Cerebellar cortex (tissue), 1 donor: ENCODE measurements around the gene PHYKPL.
"Not testable (repeated sequence)": the region's sequence is repeated elsewhere in the genome, so short reads cannot be mapped to it uniquely, and the experiment has no call there.

Experiments
- DNase-seq: peaks from one replicate; pipeline ENCODE4 v3.0.0-alpha.2; 2015; ENCODE audit warnings: low spot score

PHYKPL gene

DNA sequence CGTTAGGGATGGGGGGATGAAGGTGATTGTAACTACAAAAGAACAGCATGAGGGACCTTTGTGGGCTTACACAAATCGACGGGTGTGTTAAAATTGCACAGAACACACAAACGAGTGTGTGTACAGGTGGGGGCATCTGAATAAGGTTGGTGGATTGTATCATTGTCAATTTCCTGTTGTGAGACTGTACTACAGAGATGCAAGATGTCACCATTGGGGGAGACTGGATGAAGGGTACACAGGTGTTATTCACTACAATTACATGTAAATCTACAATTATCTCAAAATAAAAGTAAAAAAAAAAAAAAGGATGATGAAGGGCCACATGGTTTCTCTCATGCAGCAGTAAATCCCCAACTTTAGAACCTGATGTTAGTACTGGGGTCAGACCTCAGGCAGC lies 31.4 kb upstream of the PHYKPL start:
- no peak for DNase-seq

DNA sequence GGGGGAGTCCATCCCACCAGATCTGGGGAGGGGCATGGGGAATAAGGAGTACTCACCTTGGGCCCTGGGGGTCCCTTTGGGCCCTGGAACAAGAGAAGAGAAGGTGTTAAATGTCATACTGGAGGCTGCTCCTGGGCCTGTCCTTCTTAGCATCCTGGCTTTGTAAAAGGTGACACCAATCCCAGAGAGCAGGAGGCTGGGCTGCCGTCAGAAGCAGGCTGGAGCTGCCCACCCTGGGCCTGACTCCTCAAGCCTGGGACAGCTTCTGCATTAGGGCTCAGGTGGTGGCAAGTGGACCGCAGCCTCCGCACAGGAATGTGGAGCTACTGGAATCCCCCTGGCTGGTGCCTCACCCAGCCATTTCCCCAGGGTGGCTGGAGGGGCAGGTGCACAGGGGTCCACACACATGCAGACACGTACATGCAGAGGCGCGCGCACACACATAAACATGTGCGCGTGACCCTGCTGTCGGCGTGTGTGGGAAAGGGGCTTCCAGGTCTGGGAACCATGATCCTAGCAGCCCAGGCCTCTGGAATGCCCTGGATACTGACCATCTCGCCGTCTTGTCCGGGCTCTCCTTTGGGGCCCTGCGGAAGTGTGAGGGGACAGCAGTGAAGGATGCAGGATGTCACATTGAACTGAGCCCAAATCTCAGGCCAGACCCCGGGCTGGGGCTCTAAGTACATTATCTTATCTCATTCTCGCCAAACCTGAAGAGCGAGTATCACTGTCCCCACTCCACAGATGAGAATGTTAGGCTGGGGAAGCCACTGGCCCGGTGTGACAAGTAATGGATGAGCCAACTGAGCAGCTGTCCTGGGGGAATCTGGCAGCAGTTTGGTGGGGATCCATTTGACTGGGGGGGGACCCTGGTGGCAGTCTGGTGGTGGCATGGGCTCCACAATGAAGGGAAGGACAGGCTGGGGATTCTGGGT lies 29.3 kb upstream of the PHYKPL start:
- DNase-seq = no peak

DNA sequence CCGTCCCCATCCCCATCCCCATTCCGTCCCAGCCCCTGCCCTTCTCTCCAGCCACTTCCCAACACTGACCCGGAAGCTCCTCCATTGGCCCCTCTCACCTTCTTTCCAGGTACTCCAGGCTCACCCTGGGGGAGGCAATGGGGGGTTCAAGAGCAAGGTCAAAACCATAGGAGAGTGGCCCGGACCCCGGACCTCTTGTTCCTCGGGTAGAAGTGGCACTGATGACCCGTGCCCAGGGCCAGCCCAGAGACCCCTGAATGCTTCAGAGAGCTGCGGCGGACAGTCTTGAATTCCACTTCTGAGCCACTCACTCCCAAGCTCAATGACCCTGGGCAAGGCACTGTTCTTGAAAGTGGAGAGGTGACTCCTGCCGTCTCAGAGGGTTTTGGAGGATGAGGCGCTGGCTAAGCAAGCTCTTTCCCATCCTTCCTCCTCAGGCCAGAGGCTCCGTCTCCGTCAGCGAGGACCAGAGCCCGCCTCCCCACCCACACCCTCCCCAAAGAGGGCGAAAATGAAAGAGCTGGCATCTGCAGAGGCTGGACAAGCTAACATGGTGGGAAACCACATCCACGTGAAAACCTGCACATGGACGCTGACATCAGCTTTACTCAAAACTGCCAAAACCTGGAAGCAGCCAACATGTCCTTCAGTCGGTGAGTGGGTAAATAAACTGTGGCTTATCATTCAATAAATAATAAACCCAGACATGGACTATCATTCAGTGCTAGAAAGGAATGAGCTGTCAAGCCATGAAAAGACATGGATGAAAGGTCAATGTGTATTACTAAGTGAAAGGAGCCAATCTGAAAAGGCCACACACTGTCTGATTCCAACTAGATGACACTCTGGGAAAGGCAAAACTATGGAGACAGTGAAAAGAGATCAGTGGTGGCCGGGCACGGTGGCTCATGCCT lies 27.3 kb upstream of the PHYKPL start:
- no peak for DNase-seq

DNA sequence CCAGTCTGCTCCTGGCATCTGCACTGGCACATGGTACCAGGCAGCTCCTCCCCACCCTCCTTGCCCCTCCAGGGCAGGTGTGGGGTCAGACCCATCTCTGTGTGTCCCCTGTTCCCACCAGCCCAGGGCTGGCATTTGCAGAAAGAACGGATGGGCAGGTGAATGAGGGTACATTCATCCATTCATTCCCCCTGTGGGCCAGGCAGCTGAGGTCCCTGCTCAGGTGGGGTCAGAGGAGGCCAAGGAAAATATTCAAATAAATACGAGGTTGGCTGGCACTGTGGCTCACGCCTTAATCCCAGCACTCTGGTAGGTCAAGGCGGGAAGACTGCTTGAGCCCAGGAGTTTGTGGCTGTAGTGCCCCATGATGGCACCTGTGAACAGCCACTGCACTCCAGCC lies 25.0 kb upstream of the PHYKPL start:
- DNase-seq = no peak

DNA sequence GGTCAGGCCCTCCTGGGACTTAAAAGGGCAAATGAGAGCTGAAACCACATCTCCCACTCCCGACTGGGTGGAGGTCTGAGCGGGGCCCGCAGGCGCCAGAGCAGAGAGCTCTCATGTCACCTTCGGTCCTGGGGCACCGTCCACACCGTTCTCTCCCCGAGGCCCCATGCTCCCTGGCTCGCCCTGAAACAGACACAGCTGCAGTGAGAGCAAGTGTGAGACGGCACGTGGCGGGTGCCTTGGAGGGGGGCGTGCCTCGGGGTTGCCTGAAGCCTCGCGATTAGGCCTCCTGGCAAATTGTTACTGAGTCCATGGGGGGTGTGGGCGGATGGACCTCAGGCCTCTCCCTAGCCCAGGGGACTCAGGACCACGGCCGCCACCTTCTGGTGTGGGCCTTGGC lies 24.1 kb upstream of the PHYKPL start:
- no peak for DNase-seq

DNA sequence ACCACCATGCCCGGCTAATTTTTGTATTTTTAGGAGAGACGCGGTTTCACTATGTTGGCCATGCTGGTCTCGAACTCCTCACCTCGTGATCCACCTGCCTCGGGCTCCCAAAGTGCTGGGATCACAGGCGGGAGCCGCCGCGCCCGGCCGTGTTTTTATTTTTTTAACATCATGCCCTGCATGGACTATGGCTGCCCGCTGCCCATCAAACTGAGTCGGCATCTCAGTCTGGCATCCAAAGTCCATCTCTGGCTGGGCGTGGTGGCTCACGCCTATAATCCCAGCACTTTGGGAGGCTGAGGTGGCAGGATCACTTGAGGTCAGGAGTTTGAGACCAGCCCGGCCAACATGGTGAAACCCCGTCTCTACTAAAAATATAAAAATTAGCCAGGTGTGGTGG lies 21.0 kb upstream of the PHYKPL start:
- not testable (repeated sequence) for DNase-seq

DNA sequence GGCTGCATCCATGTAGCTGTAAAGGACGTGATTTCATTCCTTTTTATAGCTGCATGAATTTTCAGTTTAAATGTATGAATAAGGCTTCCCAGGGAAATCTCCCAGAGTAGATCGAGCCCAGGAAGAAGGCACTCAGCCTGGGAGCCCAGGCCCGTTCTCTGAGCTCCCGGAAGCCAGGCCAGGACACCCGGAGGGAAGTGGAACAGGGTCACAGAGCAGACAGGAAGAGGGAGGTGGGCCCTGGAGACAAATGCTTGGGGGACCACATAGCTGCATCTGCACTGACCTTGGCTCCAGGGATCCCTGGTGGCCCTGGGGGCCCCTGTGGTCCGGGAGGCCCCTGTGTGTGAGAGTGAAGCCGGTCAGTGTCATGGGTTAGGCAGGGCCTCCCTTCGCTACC lies 19.7 kb upstream of the PHYKPL start:
- no peak for DNase-seq

DNA sequence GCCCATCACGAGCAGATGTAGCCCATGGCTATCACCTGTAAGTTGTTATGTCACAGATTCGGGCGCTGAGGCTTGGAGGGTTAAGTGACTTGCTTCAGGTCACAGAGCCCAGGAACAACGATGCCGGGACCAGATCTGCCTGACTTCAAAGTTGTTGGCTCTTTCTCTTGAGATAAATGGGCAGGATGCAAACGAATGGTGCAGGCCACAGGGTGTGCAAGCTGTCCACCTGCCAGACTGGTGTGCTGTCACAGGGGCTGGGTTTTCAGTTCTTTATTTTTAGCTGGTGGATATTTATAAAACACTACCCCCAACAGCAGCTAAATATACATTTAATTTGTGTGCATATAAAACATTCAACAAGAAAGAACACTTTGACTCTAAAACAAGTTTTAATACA lies 17.7 kb upstream of the PHYKPL start:
- no peak for DNase-seq

DNA sequence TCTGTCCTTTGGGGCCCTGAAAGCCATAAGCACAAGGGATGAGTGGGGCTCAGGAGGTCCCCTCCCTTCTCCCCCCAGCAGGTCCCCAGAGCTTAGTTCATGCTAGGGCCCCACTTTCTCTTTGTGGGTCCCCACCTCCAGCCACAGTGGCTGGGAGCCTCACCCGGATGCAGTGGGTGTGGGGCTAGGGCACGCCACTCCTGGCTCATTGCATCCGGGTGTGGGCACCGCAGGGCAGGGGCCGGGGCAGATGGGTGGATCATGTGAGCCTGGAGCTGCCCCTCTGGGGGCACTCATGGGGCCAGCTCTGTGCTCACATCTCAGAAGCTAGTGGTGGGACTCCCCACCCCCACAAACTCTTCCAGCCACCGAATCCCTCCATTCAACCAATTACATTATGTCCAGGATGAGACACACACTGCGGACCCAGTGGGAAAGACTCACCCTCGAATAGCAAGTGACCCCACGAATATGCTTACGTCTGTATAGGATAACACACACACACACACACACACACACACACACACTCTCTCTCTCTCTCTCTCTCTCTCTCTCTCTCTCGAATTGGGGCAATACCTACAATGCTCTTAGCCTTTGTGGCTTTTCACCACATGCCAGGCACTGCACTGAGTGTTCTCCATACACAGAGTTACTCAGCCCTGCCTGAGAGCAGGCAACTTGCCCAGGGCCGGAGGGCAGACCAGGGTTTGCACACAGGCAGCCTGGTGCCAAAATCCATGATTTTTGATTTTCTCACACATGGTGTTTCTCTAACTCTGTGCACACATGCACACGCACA lies 16.8 kb upstream of the PHYKPL start:
- no peak for DNase-seq

DNA sequence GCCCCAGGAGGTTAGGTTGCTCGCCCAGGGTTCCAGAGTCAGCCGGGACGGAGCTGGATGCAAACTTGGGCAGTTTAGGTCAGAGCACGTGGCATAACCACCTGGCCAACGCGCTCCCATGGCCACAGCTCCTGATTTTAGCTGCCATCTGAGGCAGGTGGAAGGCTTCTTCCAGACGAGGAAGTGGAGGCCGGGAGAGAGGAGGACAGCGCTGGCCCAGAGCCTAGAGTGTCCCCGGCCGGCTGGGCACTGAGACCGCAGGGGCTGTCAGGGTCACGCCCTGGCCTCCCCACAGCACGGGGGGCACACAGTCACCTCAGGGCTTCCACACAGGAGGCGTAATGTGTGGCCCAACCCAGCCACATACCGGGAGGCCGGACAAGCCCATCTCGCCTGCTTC lies 16.1 kb upstream of the PHYKPL start:
- no peak for DNase-seq

DNA sequence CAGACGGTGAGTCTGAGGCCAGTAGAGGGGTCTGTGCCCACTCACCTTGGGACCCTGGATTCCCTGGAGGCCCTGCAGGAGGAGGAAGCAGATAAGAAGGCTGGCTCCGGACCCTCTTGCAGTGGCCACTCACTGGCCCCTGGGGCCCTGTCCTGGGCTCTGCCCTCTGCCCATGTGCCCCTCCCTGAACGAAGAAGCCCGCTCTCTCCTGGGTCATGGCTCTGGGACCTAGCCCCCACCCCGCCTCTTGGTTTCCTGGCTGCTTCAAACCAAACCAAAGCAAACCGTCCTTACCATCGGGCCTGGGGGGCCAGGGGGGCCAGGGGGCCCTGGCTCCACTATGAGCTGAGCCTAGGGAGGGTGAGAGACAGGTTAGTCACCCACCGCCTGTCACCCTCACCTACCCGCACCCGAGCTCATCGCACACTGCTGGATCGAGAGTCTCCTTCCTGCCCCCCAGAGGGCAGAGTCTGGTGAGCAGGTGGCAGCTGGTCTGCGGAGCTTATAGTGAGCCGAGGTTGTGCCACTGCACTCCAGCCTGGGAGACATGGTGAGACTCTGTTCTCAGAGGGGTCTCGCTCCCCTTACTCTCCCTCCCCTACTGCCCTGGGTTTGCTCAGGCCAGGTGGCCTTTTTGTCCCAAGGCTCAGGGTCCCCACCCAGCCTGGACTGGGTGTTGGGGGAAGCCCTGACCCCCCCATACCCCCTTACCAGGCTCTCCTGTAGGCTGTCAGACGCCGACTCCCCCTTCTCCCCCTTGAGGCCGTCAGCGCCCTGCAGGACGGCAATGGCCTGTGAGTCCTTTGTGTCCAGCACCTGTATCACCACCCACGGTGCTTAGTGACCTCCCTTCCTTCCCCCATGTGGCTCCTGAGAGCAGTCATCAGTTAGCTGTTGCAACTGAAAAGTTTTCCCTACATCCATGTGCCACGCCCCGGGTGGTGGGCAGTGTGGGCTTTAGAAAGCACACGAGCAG lies 15.2 kb upstream of the PHYKPL start:
- no peak for DNase-seq

DNA sequence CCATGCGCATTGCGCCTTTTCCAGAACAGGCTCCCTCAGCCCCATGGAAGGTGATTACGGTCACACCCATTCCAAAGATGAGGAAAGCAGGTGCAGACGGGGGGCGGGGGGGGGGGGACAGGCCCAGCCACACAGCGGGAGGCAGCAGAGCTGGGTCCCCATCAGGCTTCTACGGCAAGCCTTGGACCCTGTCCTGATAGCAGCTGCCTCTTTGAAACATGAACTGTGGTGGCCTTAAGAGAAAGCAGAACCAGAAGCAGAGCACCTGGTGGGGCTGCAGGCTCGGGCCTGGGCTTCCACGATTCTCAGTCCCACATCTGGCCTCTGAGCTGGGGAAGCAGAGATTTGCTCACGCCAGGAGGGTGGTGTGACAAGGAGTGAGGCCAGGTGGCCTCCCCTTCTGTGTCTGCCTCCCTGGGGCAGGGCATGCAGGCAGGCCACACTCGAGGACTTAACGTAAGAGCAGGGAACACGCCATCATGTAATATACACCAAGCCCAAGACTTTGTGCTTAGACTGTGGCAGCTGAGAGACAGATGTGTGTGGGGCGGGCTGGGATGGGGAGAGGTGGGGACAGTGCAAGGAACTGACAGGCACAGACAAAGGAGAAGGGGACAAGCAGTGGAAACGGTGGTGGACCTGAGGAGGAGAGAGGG lies 14.2 kb upstream of the PHYKPL start:
- DNase-seq = no peak

DNA sequence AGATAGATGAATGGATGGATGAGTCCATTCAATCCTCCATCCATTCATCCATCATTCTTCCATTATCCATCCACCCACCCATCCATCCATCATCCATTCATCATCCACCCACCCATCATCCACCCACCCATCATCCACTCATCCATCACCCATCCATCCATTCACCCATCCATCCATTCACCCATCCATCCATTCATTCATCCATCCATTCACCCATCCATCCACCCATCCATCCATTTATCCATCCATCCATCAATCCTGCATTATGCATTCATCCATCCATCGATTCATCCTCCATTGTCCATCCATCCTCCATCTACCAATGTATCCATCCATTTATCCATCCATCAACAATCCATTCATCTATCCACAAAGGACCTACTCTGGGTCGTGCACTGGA lies 12.8 kb upstream of the PHYKPL start:
- no peak for DNase-seq

DNA sequence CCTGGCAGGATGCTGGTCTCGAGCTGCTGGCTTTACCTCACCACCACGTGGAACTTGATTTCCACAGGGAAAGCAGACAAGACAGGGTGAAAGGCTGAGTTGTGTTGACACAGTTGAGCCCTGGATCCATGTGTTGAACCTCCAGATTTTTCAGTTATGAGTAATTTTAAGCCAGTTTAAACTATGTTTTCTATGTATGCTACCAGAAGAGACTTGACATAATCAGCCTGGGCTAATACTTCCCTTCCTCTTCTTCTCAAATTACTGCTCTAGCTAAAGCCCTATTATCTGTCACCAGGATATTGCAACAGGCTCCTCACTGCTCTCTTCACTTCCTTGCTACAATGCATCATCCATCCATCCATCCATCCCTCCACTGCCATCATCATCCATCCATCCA lies 12.0 kb upstream of the PHYKPL start:
- no peak for DNase-seq

DNA sequence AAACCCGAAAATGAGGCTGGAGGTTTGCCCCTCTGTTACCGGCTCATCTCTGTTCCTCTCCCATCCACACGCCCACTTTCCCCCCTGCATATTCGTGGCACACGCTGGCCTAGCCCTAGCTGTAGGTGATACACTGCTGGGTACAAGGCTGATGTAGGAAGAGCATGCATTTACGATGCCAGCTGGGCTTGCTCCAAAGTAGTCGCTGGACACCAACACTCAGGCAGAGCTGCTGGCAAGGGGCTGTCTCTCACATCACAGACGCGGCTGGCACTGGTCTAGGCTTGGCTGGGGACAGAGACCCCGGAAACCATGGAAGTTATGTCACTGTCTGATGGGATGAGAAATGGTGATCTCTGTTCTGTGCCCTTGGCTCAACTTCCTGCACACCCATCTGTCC lies 9.8 kb upstream of the PHYKPL start:
- DNase-seq = no peak

DNA sequence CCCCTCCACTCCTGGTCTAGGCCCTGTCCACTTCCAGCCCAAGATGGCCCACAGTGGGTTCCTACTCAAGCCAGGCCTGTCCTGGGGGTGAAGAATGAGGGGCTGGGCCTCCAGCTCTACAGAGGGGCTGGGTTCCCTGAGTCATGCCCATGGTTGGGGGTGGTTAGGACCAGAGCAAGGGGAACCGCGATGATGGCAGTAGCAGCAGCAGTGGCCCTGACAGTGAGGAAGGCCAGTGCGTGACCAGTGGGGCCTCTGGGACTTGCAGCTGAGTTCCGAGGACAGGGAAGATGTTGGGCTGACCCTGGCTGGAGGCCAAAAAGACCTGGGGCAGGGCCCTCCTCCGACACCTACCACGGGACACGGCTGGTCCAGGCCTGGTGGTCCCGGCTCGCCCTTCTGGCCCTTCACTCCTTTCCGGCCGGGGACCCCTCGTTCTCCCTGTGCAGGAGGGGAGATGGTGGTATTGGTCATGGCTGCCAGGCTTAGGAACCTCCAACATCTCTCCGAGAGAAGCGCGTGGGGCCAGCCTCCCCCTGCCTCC lies 9.2 kb upstream of the PHYKPL start:
- DNase-seq = no peak

DNA sequence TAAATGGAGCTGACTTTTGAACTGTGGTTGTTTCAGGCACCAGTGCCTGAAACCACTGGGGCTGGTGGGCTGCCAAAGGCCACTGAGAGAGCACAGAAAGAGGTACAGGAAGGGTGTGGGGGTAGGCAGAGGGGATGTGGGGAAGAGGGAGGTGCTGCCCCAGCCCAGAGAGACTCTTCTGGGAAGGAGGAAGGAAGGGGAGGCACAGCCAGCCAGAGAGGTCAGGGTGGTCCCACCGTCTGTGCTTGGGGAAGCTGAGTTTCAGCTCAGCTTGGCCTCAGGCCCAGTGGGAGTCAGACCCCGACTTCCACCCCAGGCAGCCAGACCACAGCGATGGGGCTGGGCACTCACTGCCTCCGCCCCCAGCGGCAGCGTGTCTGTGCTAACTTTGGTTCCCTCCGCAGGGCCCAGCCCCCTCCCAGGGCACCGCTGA lies 8.6 kb upstream of the PHYKPL start:
- no peak for DNase-seq

DNA sequence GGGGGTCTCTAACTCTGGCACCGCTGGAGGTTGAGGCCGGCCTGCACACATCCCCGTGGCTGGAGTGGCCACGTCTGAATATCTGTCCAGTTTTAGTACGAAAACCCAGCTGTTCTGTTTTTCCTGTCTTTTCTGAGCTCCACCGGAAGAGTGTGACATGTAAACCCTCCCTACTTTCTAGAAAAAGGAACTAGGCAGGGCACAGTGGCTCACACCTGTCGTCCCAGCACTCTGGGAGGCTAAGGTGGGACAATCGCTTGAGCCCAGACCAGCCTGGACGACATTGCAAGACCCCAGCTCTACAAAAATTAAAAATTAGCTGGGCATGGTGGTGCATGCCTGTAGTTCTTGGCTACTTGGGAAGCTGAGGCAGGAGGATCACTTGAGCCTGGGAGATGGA lies 8.2 kb upstream of the PHYKPL start:
- no peak for DNase-seq

DNA sequence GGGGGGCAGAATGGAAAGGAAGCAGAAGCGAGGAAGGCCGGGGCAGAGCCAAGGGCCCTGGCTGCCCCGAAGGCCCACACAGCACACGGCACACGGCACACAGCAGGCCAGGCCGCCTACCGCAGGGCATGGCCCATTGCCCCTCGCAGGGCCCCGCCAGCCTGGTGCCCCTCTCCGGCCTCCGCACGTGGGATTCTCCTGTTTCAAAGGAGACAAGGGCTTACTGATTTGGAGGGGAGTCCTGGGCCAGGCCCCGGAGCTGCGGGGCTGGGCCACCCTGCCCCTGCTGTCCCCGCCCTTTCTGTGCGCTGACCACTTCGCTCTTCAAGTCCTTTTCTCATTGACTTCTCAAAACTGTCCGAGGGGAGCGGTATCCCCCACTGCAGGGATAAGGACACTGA lies 7.7 kb upstream of the PHYKPL start:
- DNase-seq = no peak

DNA sequence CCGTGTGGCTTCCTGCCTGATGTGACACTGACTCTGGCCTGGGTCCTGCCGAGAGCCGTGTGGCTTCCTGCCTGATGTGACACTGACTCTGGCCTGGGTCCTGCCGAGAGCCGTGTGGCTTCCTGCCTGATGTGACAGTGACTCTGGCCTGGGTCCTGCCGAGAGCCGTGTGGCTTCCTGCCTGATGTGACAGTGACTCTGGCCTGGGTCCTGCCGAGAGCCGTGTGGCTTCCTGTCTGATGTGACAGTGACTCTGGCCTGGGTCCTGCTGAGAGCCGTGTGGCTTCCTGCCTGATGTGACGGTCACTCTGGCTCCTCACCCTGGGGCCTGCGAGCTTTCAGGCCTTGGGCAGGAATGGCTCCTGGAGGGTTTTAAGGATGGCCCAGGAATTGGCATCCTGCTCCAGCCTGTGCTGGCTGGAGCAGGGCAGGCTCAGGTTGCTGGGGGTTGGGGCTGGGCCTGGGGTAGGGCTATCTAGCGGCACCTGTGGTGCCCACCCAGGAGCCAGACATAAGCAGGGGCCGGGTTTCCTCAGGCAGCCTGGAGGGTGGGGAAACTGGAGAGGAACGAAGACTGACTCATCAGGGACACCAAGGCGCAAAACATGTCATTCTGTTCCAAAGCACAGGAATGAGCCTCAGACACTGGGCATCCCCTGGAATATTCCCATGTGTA lies 7.2 kb upstream of the PHYKPL start:
- DNase-seq = not testable (repeated sequence)
